NCI-H2081 treated with DMSO at 0.1 percent for 48 hours (cell line): ENCODE measurements around the gene LCLAT1.

ENCODE experiments used
- DNase-seq: peaks from one replicate; lab custom pipeline; 2025; lab: John Stamatoyannopoulos, UW

Gene LCLAT1

GRCh38 chr2:30645081-30645744 lies 198.2 kb downstream of the LCLAT1 start:
- no peak for DNase-seq

GRCh38 chr2:30645745-30646119 lies 198.7 kb downstream of the LCLAT1 start:
- no peak for DNase-seq

GRCh38 chr2:30647752-30648457 lies 200.9 kb downstream of the LCLAT1 start:
- DNase-seq, result no peak

- DNase-seq, result no peak
These were observed 202.2 kb downstream of the LCLAT1 start for GRCh38 chr2:30649278-30649677.

GRCh38 chr2:30649828-30650227 lies 202.8 kb downstream of the LCLAT1 start:
- DNase-seq, result no peak

- no peak for DNase-seq
These were observed 205.3 kb downstream of the LCLAT1 start for GRCh38 chr2:30652271-30652915.

- DNase-seq, result no peak
These were observed 206.8 kb downstream of the LCLAT1 start for GRCh38 chr2:30653847-30654246.

GRCh38 chr2:30654404-30654803 lies 207.4 kb downstream of the LCLAT1 start:
- DNase-seq, result no peak

- no peak for DNase-seq
These were observed 208.2 kb downstream of the LCLAT1 start for GRCh38 chr2:30655211-30655610.

GRCh38 chr2:30655660-30656059 lies 208.6 kb downstream of the LCLAT1 start:
- no peak for DNase-seq

- DNase-seq, result no peak
These were observed 209.0 kb downstream of the LCLAT1 start for GRCh38 chr2:30656079-30656478.

- no peak for DNase-seq
These were observed 214.4 kb downstream of the LCLAT1 start for GRCh38 chr2:30661173-30662107.

- DNase-seq, result peak; percentile 77
These were observed 215.5 kb downstream of the LCLAT1 start for GRCh38 chr2:30662268-30663131.

- DNase-seq, result no peak
These were observed 216.3 kb downstream of the LCLAT1 start for GRCh38 chr2:30663321-30663720.

GRCh38 chr2:30663806-30664205 lies 216.8 kb downstream of the LCLAT1 start:
- DNase-seq, result no peak

GRCh38 chr2:30664761-30665358 lies 217.8 kb downstream of the LCLAT1 start:
- DNase-seq, result no peak

GRCh38 chr2:30665761-30666265 lies 218.8 kb downstream of the LCLAT1 start:
- DNase-seq, result no peak

GRCh38 chr2:30666266-30666874 lies 219.3 kb downstream of the LCLAT1 start:
- DNase-seq, result no peak

- no peak for DNase-seq
These were observed 223.4 kb downstream of the LCLAT1 start for GRCh38 chr2:30670453-30670852.

GRCh38 chr2:30673127-30673526 lies 226.1 kb downstream of the LCLAT1 start:
- DNase-seq, result no peak
